Measurements from ENCODE around the gene CMTM4.
"Not testable (repeated sequence)": the region's sequence is repeated elsewhere in the genome, so short reads cannot be mapped to it uniquely, and the experiment has no call there.

The CMTM4 gene

DNA sequence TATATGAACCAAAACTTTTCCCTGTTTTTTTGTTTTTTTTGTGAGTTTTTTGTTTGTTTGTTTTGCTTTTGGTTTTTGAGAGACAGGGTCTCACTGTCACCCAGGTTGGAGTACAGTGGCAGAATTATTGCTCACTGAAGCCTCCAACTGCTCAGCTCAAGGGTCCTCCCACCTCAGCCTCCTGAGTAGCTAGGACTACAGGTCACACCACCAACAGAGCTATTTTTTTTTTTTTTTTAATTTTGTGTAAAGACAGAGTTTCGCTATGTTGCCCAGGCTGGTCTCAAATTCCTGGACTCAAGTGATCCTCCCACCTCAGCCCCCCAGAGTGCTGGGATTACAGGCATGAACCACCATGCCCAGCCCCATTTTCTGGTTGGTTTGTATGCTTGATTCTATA lies 28.6 kb downstream of the CMTM4 start:
- DNase-seq (no peak), ATAC-seq (ENCODE audit: insufficient read depth, low read depth) (no peak)
- Histone ChIP-seq H3K4me3 (ENCODE audit: low read depth in 1 of 2, low read length in 2 of 2) (no peak overlapping the region), H3K9ac (ENCODE audit: low read depth, low read length) (no peak overlapping the region), H3K36me3 (ENCODE audit: insufficient read depth, low read length) (no peaks in the 10 kb centered on the region), H2AFZ (ENCODE audit: low read depth, low read length) (no peak overlapping the region), H3K9me3 (ENCODE audit: insufficient read depth, low read length, severe bottlenecking) (no peaks in the 10 kb centered on the region), H3K27ac (ENCODE audit: low read length) (no peak overlapping the region), H3K27me3 (ENCODE audit: insufficient read depth, low read length, poor library complexity) (no peaks in the 10 kb centered on the region), H3K4me1 (ENCODE audit: insufficient read depth, low read length) (no peaks in the 10 kb centered on the region), H3K79me2 (ENCODE audit: insufficient read depth, low read length) (no peaks in the 10 kb centered on the region), H4K20me1 (ENCODE audit: insufficient read depth, low read length) (no peaks in the 10 kb centered on the region), H3K4me2 (ENCODE audit: insufficient read depth, low read length) (no peak overlapping the region)
- TF ChIP-seq, protein P1, sequence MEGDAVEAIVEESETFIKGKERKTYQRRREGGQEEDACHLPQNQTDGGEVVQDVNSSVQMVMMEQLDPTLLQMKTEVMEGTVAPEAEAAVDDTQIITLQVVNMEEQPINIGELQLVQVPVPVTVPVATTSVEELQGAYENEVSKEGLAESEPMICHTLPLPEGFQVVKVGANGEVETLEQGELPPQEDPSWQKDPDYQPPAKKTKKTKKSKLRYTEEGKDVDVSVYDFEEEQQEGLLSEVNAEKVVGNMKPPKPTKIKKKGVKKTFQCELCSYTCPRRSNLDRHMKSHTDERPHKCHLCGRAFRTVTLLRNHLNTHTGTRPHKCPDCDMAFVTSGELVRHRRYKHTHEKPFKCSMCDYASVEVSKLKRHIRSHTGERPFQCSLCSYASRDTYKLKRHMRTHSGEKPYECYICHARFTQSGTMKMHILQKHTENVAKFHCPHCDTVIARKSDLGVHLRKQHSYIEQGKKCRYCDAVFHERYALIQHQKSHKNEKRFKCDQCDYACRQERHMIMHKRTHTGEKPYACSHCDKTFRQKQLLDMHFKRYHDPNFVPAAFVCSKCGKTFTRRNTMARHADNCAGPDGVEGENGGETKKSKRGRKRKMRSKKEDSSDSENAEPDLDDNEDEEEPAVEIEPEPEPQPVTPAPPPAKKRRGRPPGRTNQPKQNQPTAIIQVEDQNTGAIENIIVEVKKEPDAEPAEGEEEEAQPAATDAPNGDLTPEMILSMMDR (IDR thresholded peaks at IDR 0.05; ENCODE audit: borderline replicate concordance, extremely low read depth, low read length, poor library complexity, severe bottlenecking) = no peak
- no peak for TF ChIP-seq EZH2 (IDR thresholded peaks at IDR 0.05; ENCODE audit: borderline replicate concordance, low read depth, low read length, severe bottlenecking)

GRCh38 chr16:66662445-66663194 lies 33.9 kb downstream of the CMTM4 start:
- Histone ChIP-seq H3K4me1 (ENCODE audit: insufficient read depth, low read length) (no peaks in the 10 kb centered on the region), H2AFZ (ENCODE audit: low read depth, low read length) (no peak overlapping the region), H3K4me3 (ENCODE audit: low read depth in 1 of 2, low read length in 2 of 2) (no peak overlapping the region), H3K27me3 (ENCODE audit: insufficient read depth, low read length, poor library complexity) (no peaks in the 10 kb centered on the region), H4K20me1 (ENCODE audit: insufficient read depth, low read length) (no peaks in the 10 kb centered on the region), H3K36me3 (ENCODE audit: insufficient read depth, low read length) (no peaks in the 10 kb centered on the region), H3K9ac (ENCODE audit: low read depth, low read length) (no peak overlapping the region), H3K9me3 (ENCODE audit: insufficient read depth, low read length, severe bottlenecking) (no peaks in the 10 kb centered on the region), H3K4me2 (ENCODE audit: insufficient read depth, low read length) (no peak overlapping the region), H3K79me2 (ENCODE audit: insufficient read depth, low read length) (no peaks in the 10 kb centered on the region), H3K27ac (ENCODE audit: low read length) (no peak overlapping the region)
- ATAC-seq (ENCODE audit: insufficient read depth, low read depth) = peak; percentile 45; the same call in 1 of the 3 replicates
- TF ChIP-seq EZH2 (IDR thresholded peaks at IDR 0.05; ENCODE audit: borderline replicate concordance, low read depth, low read length, severe bottlenecking) = no peak
- TF ChIP-seq, protein P1 (IDR thresholded peaks at IDR 0.05; ENCODE audit: borderline replicate concordance, extremely low read depth, low read length, poor library complexity, severe bottlenecking) = peak; percentile 48
- no peak for DNase-seq

DNA sequence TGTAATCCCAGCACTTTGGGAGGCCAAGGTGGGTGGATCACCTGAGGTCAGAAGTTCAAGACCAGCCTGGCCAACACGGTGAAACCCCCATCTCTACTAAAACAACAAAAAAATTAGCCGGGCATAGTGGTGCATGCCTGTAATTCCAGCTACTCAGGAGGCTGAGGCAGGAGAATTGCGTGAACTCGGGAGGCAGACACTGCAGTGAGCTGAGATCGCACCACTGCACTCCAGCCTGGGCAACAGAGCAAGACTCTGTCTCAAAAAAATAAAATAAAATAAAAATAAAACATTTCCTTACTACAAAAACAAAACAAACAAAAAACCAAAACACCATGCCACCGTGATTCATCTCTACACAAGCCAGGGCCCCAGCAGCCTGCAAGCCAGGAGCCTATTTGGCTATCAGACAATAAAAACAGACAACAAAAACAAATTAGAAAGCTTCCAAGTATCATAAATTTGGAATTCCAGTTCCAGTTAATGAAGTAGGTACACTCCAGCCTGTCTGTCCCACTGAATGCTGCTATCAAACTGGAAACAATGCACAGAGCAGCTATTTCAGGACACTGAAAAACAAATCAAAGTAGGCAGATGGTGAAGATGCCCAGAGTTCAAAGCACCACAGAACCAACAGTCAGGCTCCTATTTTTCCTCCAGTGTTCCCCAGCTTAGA lies 34.7 kb downstream of the CMTM4 start:
- not testable (repeated sequence) for H3K4me1 ChIP-seq (ENCODE audit: insufficient read depth, low read length); ATAC-seq (ENCODE audit: insufficient read depth, low read depth); H3K4me2 ChIP-seq (ENCODE audit: insufficient read depth, low read length); H4K20me1 ChIP-seq (ENCODE audit: insufficient read depth, low read length); H3K9ac ChIP-seq (ENCODE audit: low read depth, low read length); H3K27me3 ChIP-seq (ENCODE audit: insufficient read depth, low read length, poor library complexity); DNase-seq; H3K36me3 ChIP-seq (ENCODE audit: insufficient read depth, low read length); H3K27ac ChIP-seq (ENCODE audit: low read length); H3K4me3 ChIP-seq (ENCODE audit: low read depth in 1 of 2, low read length in 2 of 2); H2AFZ ChIP-seq (ENCODE audit: low read depth, low read length); H3K79me2 ChIP-seq (ENCODE audit: insufficient read depth, low read length); H3K9me3 ChIP-seq (ENCODE audit: insufficient read depth, low read length, severe bottlenecking)

DNA sequence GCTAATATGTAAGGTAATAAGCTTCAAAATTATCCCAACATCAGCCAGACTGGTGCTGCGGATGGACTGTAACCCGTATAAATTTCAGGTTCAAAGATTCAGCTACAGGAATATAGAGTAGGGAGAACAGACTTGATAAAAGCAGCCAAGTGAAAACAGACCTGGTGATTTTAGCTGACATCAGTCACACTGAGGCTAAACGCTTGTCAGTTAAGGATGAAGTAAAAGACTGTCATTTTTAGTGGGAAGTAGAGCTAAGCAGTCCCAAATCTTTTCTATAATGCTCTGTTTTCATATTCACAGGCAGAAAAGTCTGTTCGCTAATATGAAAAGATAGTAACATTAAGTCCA lies 35.4 kb downstream of the CMTM4 start:
- Histone ChIP-seq H2AFZ (ENCODE audit: low read depth, low read length) (no peak overlapping the region), H3K27me3 (ENCODE audit: insufficient read depth, low read length, poor library complexity) (no peaks in the 10 kb centered on the region), H3K4me3 (ENCODE audit: low read depth in 1 of 2, low read length in 2 of 2) (no peak overlapping the region), H3K9ac (ENCODE audit: low read depth, low read length) (no peak overlapping the region), H3K4me1 (ENCODE audit: insufficient read depth, low read length) (no peaks in the 10 kb centered on the region), H3K79me2 (ENCODE audit: insufficient read depth, low read length) (no peaks in the 10 kb centered on the region), H3K36me3 (ENCODE audit: insufficient read depth, low read length) (no peaks in the 10 kb centered on the region), H3K27ac (ENCODE audit: low read length) (no peak overlapping the region), H3K4me2 (ENCODE audit: insufficient read depth, low read length) (no peak overlapping the region), H3K9me3 (ENCODE audit: insufficient read depth, low read length, severe bottlenecking) (no peaks in the 10 kb centered on the region), H4K20me1 (ENCODE audit: insufficient read depth, low read length) (no peaks in the 10 kb centered on the region)
- ATAC-seq (ENCODE audit: insufficient read depth, low read depth) (no peak), DNase-seq (no peak)
- no peak for TF ChIP-seq EZH2 (IDR thresholded peaks at IDR 0.05; ENCODE audit: borderline replicate concordance, low read depth, low read length, severe bottlenecking)
- TF ChIP-seq, protein P1 (IDR thresholded peaks at IDR 0.05; ENCODE audit: borderline replicate concordance, extremely low read depth, low read length, poor library complexity, severe bottlenecking) = no peak

Measured in DND-41 (cell line).